Thyroid gland (tissue), 4 donors: ENCODE results near the gene FAM193B.

Experiments used
- POLR2A ChIP-seq, 2 donors: fragments of 450-650 bp; IDR thresholded peaks; one replicate each; pipeline ENCODE4 v1.6.1; 2017; ENCODE audit warnings: antibody characterized with exemption in 2 of 2, mild to moderate bottlenecking in 2 of 2, moderate library complexity in 1 of 2
- TF ChIP-seq, protein P1 (sequence below), 6 experiments: fragments of 200-600 bp in 3 of 6; fragments of 450-650 bp in 3 of 6; sonication (generic) in 3 of 6; IDR thresholded peaks; one replicate each; pipeline ENCODE4 v1.5.1; 2016 to 2019; ENCODE audit warnings: antibody characterized with exemption in 6 of 6, mild to moderate bottlenecking in 2 of 6, inconsistent platforms in 1 of 6, moderate library complexity in 1 of 6

DNA sequence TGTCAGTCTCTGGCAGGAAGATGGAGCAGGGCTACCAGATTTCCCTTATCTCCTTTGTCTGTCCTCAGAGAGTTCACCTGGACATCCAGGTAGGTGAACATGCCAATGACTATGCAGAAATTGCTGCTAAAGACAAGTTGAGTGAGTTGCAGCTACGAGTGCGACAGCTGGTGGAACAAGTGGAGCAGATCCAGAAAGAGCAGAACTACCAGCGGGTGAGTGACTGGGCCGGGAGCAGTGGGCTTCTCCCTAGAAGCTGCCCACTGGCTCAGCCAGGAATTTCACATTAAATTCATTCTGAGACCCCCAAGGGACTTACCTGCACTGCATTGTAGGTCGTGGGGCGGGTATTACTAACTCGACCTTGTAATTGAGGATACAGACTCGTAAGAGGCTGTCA lies 39.7 kb upstream of the FAM193B start:
- TF ChIP-seq, protein P1, sequence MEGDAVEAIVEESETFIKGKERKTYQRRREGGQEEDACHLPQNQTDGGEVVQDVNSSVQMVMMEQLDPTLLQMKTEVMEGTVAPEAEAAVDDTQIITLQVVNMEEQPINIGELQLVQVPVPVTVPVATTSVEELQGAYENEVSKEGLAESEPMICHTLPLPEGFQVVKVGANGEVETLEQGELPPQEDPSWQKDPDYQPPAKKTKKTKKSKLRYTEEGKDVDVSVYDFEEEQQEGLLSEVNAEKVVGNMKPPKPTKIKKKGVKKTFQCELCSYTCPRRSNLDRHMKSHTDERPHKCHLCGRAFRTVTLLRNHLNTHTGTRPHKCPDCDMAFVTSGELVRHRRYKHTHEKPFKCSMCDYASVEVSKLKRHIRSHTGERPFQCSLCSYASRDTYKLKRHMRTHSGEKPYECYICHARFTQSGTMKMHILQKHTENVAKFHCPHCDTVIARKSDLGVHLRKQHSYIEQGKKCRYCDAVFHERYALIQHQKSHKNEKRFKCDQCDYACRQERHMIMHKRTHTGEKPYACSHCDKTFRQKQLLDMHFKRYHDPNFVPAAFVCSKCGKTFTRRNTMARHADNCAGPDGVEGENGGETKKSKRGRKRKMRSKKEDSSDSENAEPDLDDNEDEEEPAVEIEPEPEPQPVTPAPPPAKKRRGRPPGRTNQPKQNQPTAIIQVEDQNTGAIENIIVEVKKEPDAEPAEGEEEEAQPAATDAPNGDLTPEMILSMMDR (IDR thresholded peaks at IDR 0.05), result no peak
- TF ChIP-seq POLR2A (IDR thresholded peaks at IDR 0.05), result no peak
